ENCODE results near the gene KRTAP5-5. TPM values are rescaled to one million over a fixed set of nuclear protein-coding genes. Genes with fewer than 3 reads are reported as not detected.
"Not testable (repeated sequence)": the region's sequence is repeated elsewhere in the genome, so short reads cannot be mapped to it uniquely, and the experiment has no call there.

KRTAP5-5 gene
- total and polyA plus RNA-seq, 10 of the 15 experiments (the other 5 are each of a cell fraction or from before 2014, with no cell fraction given): not detected

GRCh38 chr11:1645357-1645821, 15.8 kb downstream of the KRTAP5-5 start:
- ChIA-PET POLR2A (interaction anchor here (0.6 kb wide), 1 partner anchor 26 kb away, joined by 5 read pairs; no protein-coding TSS in a partner anchor), CTCF (interaction anchor here (1.5 kb wide), 1 partner anchor 188 kb away, joined by 5 read pairs; no protein-coding TSS in a partner anchor)

GRCh38 chr11:1646540-1646939, 17.0 kb downstream of the KRTAP5-5 start:
- POLR2A ChIA-PET: not testable (repeated sequence)

More at GRCh38 chr11:1645357-1645821, 15.8 kb downstream of the KRTAP5-5 start:
- Histone ChIP-seq H3K36me3 (ENCODE audit: control insufficient read depth in 2 of 2, insufficient read depth in 2 of 2, low read length in 1 of 2) (no peaks in the 10 kb centered on the region), H3K9ac (ENCODE audit: control insufficient read depth, insufficient read depth, low read length) (no peak overlapping the region), H3K9me3 (replicated peaks; ENCODE audit: control insufficient read depth, insufficient read depth, low read length) (no peaks in the 10 kb centered on the region), H4K20me1 (ENCODE audit: control insufficient read depth, insufficient read depth) (no peaks in the 10 kb centered on the region), H2AFZ (ENCODE audit: control insufficient read depth, low read depth, low read length) (no peak overlapping the region), H3K27me3 (replicated peaks in 1 of 2; ENCODE audit: control insufficient read depth in 2 of 2, insufficient read depth in 2 of 2, low read length in 1 of 2) (no peaks in the 10 kb centered on the region; a peak in 1 of 4 replicates), H3K4me2 (ENCODE audit: control insufficient read depth, insufficient read depth) (no peak overlapping the region), H3K4me1 (ENCODE audit: control insufficient read depth, insufficient read depth, low read length) (no peaks in the 10 kb centered on the region), H3K27ac (ENCODE audit: control insufficient read depth, insufficient read depth) (no peak overlapping the region), H3K4me3 (no peak overlapping the region), H3K79me2 (ENCODE audit: control insufficient read depth, insufficient read depth, low read length) (no peaks in the 10 kb centered on the region)
- in situ Hi-C loops (cut with MboI): no loop called here
- no peak for FAIRE-seq
- DNase-seq (ENCODE audit: low read depth, low spot score): no peak
- RAD21 ChIA-PET (ENCODE audit: unreplicated experiment): no interaction called here
- no TSS peak for BruUV-seq (replicated peaks)
- TF ChIP-seq RB1 (IDR thresholded peaks at IDR 0.05; ENCODE audit: borderline replicate concordance): no peak
- TF ChIP-seq SPI1 (IDR thresholded peaks at IDR 0.05; ENCODE audit: borderline replicate concordance, insufficient read depth, low read depth, low read length): peak; percentile 17; the same call in 1 of the 2 replicates
- no peak for ATAC-seq
- SMC1A ChIA-PET (ENCODE audit: uncharacterized antibody, unreplicated experiment): no interaction called here
- intact Hi-C loops (cut with micrococcal nuclease; ENCODE audit: unreplicated experiment): no loop called here
- WGBS (ENCODE audit: insufficient coverage, insufficient replicate concordance, low lambda C conversion rate, missing lambda C conversion rate): 21% methylated on average over 12 of the region's 12 CpGs

More at GRCh38 chr11:1646540-1646939, 17.0 kb downstream of the KRTAP5-5 start:
- H3K4me2 ChIP-seq (ENCODE audit: control insufficient read depth, insufficient read depth); BruUV-seq (replicated peaks); H3K27ac ChIP-seq (ENCODE audit: control insufficient read depth, insufficient read depth); DNase-seq (ENCODE audit: low read depth, low spot score); intact Hi-C loops (cut with micrococcal nuclease; ENCODE audit: unreplicated experiment); in situ Hi-C loops (cut with MboI); H2AFZ ChIP-seq (ENCODE audit: control insufficient read depth, low read depth, low read length); H3K9ac ChIP-seq (ENCODE audit: control insufficient read depth, insufficient read depth, low read length); H3K27me3 ChIP-seq (replicated peaks in 1 of 2; ENCODE audit: control insufficient read depth in 2 of 2, insufficient read depth in 2 of 2, low read length in 1 of 2); H3K36me3 ChIP-seq (ENCODE audit: control insufficient read depth in 2 of 2, insufficient read depth in 2 of 2, low read length in 1 of 2); H3K9me3 ChIP-seq (replicated peaks; ENCODE audit: control insufficient read depth, insufficient read depth, low read length); H4K20me1 ChIP-seq (ENCODE audit: control insufficient read depth, insufficient read depth); H3K79me2 ChIP-seq (ENCODE audit: control insufficient read depth, insufficient read depth, low read length); ATAC-seq; H3K4me3 ChIP-seq; FAIRE-seq; H3K4me1 ChIP-seq (ENCODE audit: control insufficient read depth, insufficient read depth, low read length); RAD21 ChIA-PET (ENCODE audit: unreplicated experiment); SMC1A ChIA-PET (ENCODE audit: uncharacterized antibody, unreplicated experiment): not testable (repeated sequence)
- WGBS (ENCODE audit: insufficient coverage, insufficient replicate concordance, low lambda C conversion rate, missing lambda C conversion rate): 53% methylated on average over 10 of the region's 10 CpGs
- CTCF ChIA-PET: interaction anchor here (1.5 kb wide), 1 partner anchor 187 kb away, joined by 5 read pairs; no protein-coding TSS in a partner anchor
